ENCODE data around the gene CLSTN1.

- TF ChIP-seq AHR (CRISPR knock-in tag; IDR thresholded peaks at IDR 0.05) (no peak), XBP1 (CRISPR knock-in tag; IDR thresholded peaks at IDR 0.05) (no peak)
Measured at GRCh38 chr1:9870572-9870971, 46.8 kb upstream of the CLSTN1 start.

Data from HepG2 (cell line).